ENCODE data around the gene SKIL.

DNA sequence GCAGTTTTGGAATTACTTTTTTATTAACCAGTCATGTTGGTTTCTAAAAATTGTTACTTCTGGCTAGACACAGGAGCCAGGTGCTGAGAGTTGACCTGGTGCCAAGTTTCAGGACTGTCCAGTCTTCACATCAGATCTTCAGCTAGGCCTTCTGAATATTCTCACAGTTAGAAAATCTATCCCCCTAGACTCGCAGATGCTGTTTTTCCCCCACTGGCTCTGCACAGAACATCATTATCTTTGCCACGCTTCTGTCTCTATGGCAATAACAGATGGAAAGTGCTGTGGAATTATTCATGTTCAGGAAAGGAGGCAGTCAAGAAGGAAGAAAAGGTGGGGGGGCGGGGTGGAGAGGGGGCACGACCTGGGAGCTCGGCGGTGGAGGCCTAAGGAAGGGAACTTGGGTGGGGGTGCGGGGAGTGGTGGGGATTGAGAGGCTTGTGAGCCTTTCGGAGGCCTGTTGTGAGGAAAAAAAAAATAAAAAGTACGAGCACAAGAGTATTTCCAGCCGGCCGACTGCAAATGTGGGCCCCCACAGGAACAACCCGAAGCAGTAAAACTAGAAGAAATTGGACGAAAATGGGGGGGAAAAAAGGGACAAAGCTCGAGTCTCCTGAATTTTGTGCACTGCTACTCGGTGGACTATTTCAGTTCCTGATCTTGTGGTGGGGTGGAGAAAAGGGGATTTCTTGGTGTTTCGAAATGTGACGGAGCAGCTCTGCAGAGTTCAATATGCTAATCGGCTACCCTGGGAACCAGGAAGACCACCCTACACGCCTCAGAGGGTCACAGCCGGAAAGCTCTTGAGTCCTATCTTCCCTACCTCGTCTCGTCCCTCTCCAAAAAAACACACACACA is 1.5 kb upstream of the SKIL start:
- TF ChIP-seq, protein P1, sequence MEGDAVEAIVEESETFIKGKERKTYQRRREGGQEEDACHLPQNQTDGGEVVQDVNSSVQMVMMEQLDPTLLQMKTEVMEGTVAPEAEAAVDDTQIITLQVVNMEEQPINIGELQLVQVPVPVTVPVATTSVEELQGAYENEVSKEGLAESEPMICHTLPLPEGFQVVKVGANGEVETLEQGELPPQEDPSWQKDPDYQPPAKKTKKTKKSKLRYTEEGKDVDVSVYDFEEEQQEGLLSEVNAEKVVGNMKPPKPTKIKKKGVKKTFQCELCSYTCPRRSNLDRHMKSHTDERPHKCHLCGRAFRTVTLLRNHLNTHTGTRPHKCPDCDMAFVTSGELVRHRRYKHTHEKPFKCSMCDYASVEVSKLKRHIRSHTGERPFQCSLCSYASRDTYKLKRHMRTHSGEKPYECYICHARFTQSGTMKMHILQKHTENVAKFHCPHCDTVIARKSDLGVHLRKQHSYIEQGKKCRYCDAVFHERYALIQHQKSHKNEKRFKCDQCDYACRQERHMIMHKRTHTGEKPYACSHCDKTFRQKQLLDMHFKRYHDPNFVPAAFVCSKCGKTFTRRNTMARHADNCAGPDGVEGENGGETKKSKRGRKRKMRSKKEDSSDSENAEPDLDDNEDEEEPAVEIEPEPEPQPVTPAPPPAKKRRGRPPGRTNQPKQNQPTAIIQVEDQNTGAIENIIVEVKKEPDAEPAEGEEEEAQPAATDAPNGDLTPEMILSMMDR (IDR thresholded peaks at IDR 0.05), result no peak
- no peak for TF ChIP-seq EZH2 (IDR thresholded peaks at IDR 0.05; ENCODE audit: borderline replicate concordance, insufficient read depth, low read depth, low read length, poor library complexity, severe bottlenecking)
